GM23338 (cell line): ENCODE measurements around the gene DIPK1A. TPM values are rescaled to one million over a fixed set of nuclear protein-coding genes. Genes with fewer than 3 reads are reported as not detected.

ENCODE experiments used
- ATAC-seq: fragments of 200-7000 bp; cut with Tn5 transposase; 3 replicates; pipeline ENCODE4 v1.9.1; 2020
- DNase-seq: peaks from one replicate; pipeline ENCODE4 v3.0.0-alpha.2; 2015; ENCODE audit warnings: low spot score
- H2AFZ ChIP-seq: fragments of 200-600 bp; sonication (generic); 2 replicates; pipeline ENCODE4 v1.8.0; 2016; ENCODE audit warnings: antibody characterized with exemption, mild to moderate bottlenecking, moderate library complexity
- H3F3A ChIP-seq: fragments of 200-600 bp; sonication (generic); replicated peaks from 2 replicates; pipeline ENCODE4 v1.8.0; 2017; ENCODE audit warnings: antibody characterized with exemption, mixed run types, low read depth
- H3K27ac ChIP-seq: fragments of 200-600 bp; sonication (generic); 2 replicates; pipeline ENCODE4 v1.6.1; 2016; ENCODE audit warnings: low read depth
- H3K27me3 ChIP-seq: fragments of 200-600 bp; sonication (generic); 2 replicates; pipeline ENCODE4 v1.8.0; 2016; ENCODE audit warnings: mild to moderate bottlenecking, mixed run types, moderate library complexity; ENCODE audit not compliant: insufficient read depth
- H3K36me3 ChIP-seq: fragments of 200-600 bp; sonication (generic); 2 replicates; pipeline ENCODE4 v1.8.0; 2016; ENCODE audit warnings: mild to moderate bottlenecking; ENCODE audit not compliant: insufficient read depth
- H3K4me1 ChIP-seq: fragments of 200-600 bp; sonication (generic); 2 replicates; pipeline ENCODE4 v1.8.0; 2016; ENCODE audit warnings: mild to moderate bottlenecking, moderate library complexity; ENCODE audit not compliant: insufficient read depth
- H3K4me2 ChIP-seq: fragments of 200-600 bp; sonication (generic); 2 replicates; pipeline ENCODE4 v1.7.1; 2017; ENCODE audit warnings: mixed run types
- H3K4me3 ChIP-seq: fragments of 200-600 bp; sonication (generic); 2 replicates; pipeline ENCODE4 v1.6.1; 2016; ENCODE audit warnings: mixed run types
- H3K79me2 ChIP-seq: fragments of 200-600 bp; sonication (generic); replicated peaks from 2 replicates; pipeline ENCODE4 v1.8.0; 2017; ENCODE audit warnings: mild to moderate bottlenecking; ENCODE audit not compliant: insufficient read depth
- H3K9me2 ChIP-seq: fragments of 200-600 bp; sonication (generic); 2 replicates; pipeline ENCODE4 v1.8.0; 2017; ENCODE audit not compliant: insufficient read depth
- H4K20me1 ChIP-seq: fragments of 200-600 bp; sonication (generic); replicated peaks from 2 replicates; pipeline ENCODE4 v1.8.0; 2017; ENCODE audit warnings: mild to moderate bottlenecking; ENCODE audit not compliant: insufficient read depth
- H3K27ac Mint-ChIP-seq: 2 replicates; pipeline ENCODE4 v1.8.0; 2020; ENCODE audit warnings: inconsistent platforms, mild to moderate bottlenecking, moderate library complexity, mixed read lengths
- H3K27me3 Mint-ChIP-seq: 3 replicates; pipeline ENCODE4 v1.8.0; 2022; ENCODE audit warnings: low read depth, mild to moderate bottlenecking, moderate library complexity, mixed read lengths, inconsistent platforms; ENCODE audit not compliant: insufficient read depth, poor library complexity
- H3K36me3 Mint-ChIP-seq: 3 replicates; pipeline ENCODE4 v1.8.0; 2021; ENCODE audit warnings: low read depth, mild to moderate bottlenecking, inconsistent platforms, moderate library complexity, mixed read lengths
- H3K4me1 Mint-ChIP-seq: 3 replicates; pipeline ENCODE4 v1.8.0; 2020; ENCODE audit warnings: mild to moderate bottlenecking, inconsistent platforms, mixed read lengths
- H3K4me3 Mint-ChIP-seq: 3 replicates; pipeline ENCODE4 v1.8.0; 2021; ENCODE audit warnings: moderate library complexity, mild to moderate bottlenecking, inconsistent platforms, mixed read lengths
- H3K9me3 Mint-ChIP-seq: 3 replicates; pipeline ENCODE4 v1.8.0; 2020; ENCODE audit warnings: moderate library complexity, mild to moderate bottlenecking, inconsistent platforms, mixed read lengths
- CREB1 ChIP-seq: fragments of 250-450 bp; sonication (Bioruptor Pico); IDR thresholded peaks from 2 replicates; pipeline ENCODE4 v1.5.0; 2020; ENCODE audit warnings: low read depth, mild to moderate bottlenecking, moderate library complexity
- EZH2phosphoT487 ChIP-seq: fragments of 200-600 bp; sonication (generic); IDR thresholded peaks from one replicate; pipeline ENCODE4 v1.8.1; 2018; ENCODE audit warnings: antibody characterized with exemption; ENCODE audit not compliant: unreplicated experiment
- REST ChIP-seq: IDR thresholded peaks from one replicate; pipeline ENCODE4 v1.6.1; 2018; ENCODE audit warnings: antibody characterized with exemption; ENCODE audit not compliant: unreplicated experiment
- ZNF114 ChIP-seq: fragments of 250-450 bp; sonication (Bioruptor Pico); IDR thresholded peaks from 2 replicates; pipeline ENCODE4 v1.5.0; 2020; ENCODE audit warnings: mild to moderate bottlenecking, moderate library complexity
- ZNF462 ChIP-seq: fragments of 250-450 bp; sonication (Bioruptor Pico); IDR thresholded peaks from 2 replicates; pipeline ENCODE4 v1.5.0; 2020; ENCODE audit warnings: mild to moderate bottlenecking, moderate library complexity
- polyA plus RNA-seq: library from polyadenylated mRNA; unstranded; fragments of >200 nt; fragmentation: Nextera tagmentation; extraction: Ambion mirVana; gene quantifications from 2 replicates; pipeline ENCODE4 v1.2.1, GENCODE V29; 2016
- total RNA-seq: library from RNA; depleted of rRNA; stranded (reverse); fragments of >200 nt; shearing (Covaris generic); gene quantifications from 2 replicates; pipeline ENCODE4 v1.2.3, GENCODE V29; 2014

The DIPK1A gene
- total and polyA plus RNA-seq, 2 experiments from 2014 or later: 4.8 to 6.1 TPM

DNA sequence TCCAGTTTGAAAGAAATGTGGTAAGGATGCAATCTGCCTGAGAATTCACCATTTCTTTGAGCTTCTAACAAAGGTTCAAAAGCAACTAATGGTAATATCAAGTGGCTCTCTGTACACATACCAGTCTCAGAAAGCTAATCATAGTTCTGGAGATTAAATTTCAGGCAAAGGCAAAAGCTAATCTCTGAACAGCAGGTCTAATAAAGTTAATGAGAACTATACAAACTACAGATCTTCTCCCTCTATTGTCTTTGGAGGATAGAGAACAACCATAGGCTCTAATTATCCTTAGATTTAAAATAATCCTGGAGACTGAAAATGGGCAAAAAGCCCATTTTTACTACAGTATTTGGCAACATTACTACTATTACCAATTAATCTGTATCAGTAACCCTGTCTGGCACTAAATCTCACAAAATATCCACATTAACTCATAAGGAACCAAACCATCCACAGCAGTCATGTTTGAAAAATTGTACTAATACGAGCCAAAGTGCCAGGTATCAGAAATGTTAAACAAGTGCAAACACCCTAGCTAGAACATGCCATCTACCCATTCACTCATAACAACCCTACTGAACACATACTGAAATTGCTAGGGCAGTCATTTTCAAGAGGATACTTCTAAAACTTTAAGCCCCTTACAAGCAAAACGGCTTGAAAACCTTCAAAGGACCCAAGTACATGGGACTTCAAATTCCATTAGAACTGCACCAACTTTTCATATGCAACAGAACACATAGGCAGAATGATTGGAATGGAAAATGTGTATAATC lies 4.8 kb downstream of the DIPK1A start:
- H3K9me2 ChIP-seq: no peaks in the 10 kb centered on the region
- H3K4me3 ChIP-seq: no peak overlapping the region
- no peak overlapping the region for H3K27ac ChIP-seq
- no peak overlapping the region for H3K4me2 ChIP-seq
- no peaks in the 10 kb centered on the region; the same call in none of the 2 replicates for H3K79me2 ChIP-seq
- peaks cover 9% of the 10 kb centered on the region; the same call in 1 of the 2 replicates for H3K4me1 ChIP-seq
- no peak for ATAC-seq
- no peaks in the 10 kb centered on the region for H3K36me3 Mint-ChIP-seq
- H3K36me3 ChIP-seq: no peaks in the 10 kb centered on the region
- no peak for DNase-seq
- H3K4me1 Mint-ChIP-seq: peaks cover 7% of the 10 kb centered on the region; the same call in 2 of the 3 replicates
- H2AFZ ChIP-seq: no peak overlapping the region
- H3K27ac Mint-ChIP-seq: no peak overlapping the region
- no peak for TF ChIP-seq EZH2phosphoT487
- no peak for TF ChIP-seq CREB1 (CRISPR knock-in tag)
- no peak for TF ChIP-seq ZNF114 (CRISPR knock-in tag)
- TF ChIP-seq REST: no peak
- no peak for TF ChIP-seq ZNF462 (CRISPR knock-in tag)
- H3K27me3 Mint-ChIP-seq: peaks cover 8% of the 10 kb centered on the region
- H3K4me3 Mint-ChIP-seq: no peak overlapping the region
- H3K9me3 Mint-ChIP-seq: no peaks in the 10 kb centered on the region
- peaks cover 6% of the 10 kb centered on the region for H3K27me3 ChIP-seq
- H3F3A ChIP-seq: no peaks in the 10 kb centered on the region
- H4K20me1 ChIP-seq: no peaks in the 10 kb centered on the region; the same call in 1 of the 2 replicates
